Suprapubic skin (tissue), 4 donors: ENCODE results near the gene SETBP1. TPM values are rescaled to one million over a fixed set of nuclear protein-coding genes. Genes with fewer than 3 reads are reported as not detected.
A peak's percentile ranks its signal among the peaks of the same experiment; 100 is the strongest.
"Not testable (repeated sequence)": the region's sequence is repeated elsewhere in the genome, so short reads cannot be mapped to it uniquely, and the experiment has no call there.

Source experiments
- DNase-seq, 2 donors: peaks; one replicate each; pipeline ENCODE4 v3.0.0-alpha.2; 2019; ENCODE audit warnings: low spot score in 2 of 2
- H3K27ac ChIP-seq: fragments of 200-600 bp; sonication (generic); one replicate; pipeline ENCODE4 v1.5.1; 2019
- H3K27me3 ChIP-seq: fragments of 200-600 bp; sonication (generic); one replicate; pipeline ENCODE4 v1.5.1; 2019
- H3K36me3 ChIP-seq: fragments of 200-600 bp; sonication (generic); one replicate; pipeline ENCODE4 v1.5.1; 2019
- H3K4me1 ChIP-seq: fragments of 200-600 bp; sonication (generic); one replicate; pipeline ENCODE4 v1.5.1; 2019
- H3K4me3 ChIP-seq: fragments of 200-600 bp; sonication (generic); one replicate; pipeline ENCODE4 v1.5.1; 2019; ENCODE audit warnings: mild to moderate bottlenecking
- H3K9me3 ChIP-seq: fragments of 200-600 bp; sonication (generic); one replicate; pipeline ENCODE4 v1.5.1; 2019
- CTCF ChIP-seq, 2 donors: fragments of 200-600 bp in 1 of 2; fragments of 450-650 bp in 1 of 2; sonication (generic) in 1 of 2; IDR thresholded peaks; one replicate each; pipeline ENCODE4 v1.5.1; 2016 to 2019; ENCODE audit warnings: antibody characterized with exemption in 2 of 2, mild to moderate bottlenecking in 1 of 2, moderate library complexity in 1 of 2
- EP300 ChIP-seq: sonication (generic); formaldehyde crosslinking; IDR thresholded peaks from one replicate; pipeline ENCODE4 v1.6.1; 2017; ENCODE audit warnings: antibody characterized with exemption
- POLR2A ChIP-seq, 2 donors: fragments of 450-650 bp; IDR thresholded peaks; one replicate each; pipeline ENCODE4 v1.6.1; 2017; ENCODE audit warnings: antibody characterized with exemption in 2 of 2, mild to moderate bottlenecking in 2 of 2, moderate library complexity in 2 of 2
- POLR2AphosphoS5 ChIP-seq, 3 donors: sonication (generic); formaldehyde crosslinking; IDR thresholded peaks; one replicate each; pipeline ENCODE4 v1.6.1; 2017; ENCODE audit warnings: antibody characterized with exemption in 3 of 3
- WGBS: methylation state at CpG from one replicate; pipeline ENCODE4 v1.1.5; 2018; 5-methylcytosine and 5-hydroxymethylcytosine counted together
- total RNA-seq, 4 donors: library from RNA; depleted of rRNA; stranded (reverse); fragments of >200 nt; gene quantifications; one replicate each; pipeline ENCODE4 v1.1.0, GENCODE V29; 2016

The SETBP1 gene
- total RNA-seq, 4 donors from 2014 or later: 13.1 to 25.6 (median 17.2) TPM

GRCh38 chr18:44714376-44714775 is 33.7 kb downstream of the SETBP1 start:
- H3K27ac ChIP-seq: no peak overlapping the region
- peaks cover 11% of the 10 kb centered on the region for H3K4me1 ChIP-seq

GRCh38 chr18:44715245-44715644 is 34.6 kb downstream of the SETBP1 start:
- TF ChIP-seq POLR2AphosphoS5 (IDR thresholded peaks at IDR 0.05) (peak in 1 of 3 donors; percentile 28), POLR2A (IDR thresholded peaks at IDR 0.05) (no peak)
- Histone ChIP-seq H3K27ac (no peak overlapping the region), H3K36me3 (no peaks in the 10 kb centered on the region), H3K4me3 (no peak overlapping the region), H3K27me3 (no peaks in the 10 kb centered on the region), H3K4me1 (peaks cover 11% of the 10 kb centered on the region), H3K9me3 (no peaks in the 10 kb centered on the region)
- 55% methylated on average over 7 of the region's 7 CpGs for WGBS
- peak in 1 of 2 donors; percentile 78 for DNase-seq

More at GRCh38 chr18:44714376-44714775, 33.7 kb downstream of the SETBP1 start:
- H3K4me3 ChIP-seq: no peak overlapping the region
- TF ChIP-seq POLR2A (IDR thresholded peaks at IDR 0.05) (no peak), POLR2AphosphoS5 (IDR thresholded peaks at IDR 0.05) (no peak), EP300 (no peak), CTCF (IDR thresholded peaks at IDR 0.05) (no peak)
- no peaks in the 10 kb centered on the region for H3K36me3 ChIP-seq
- H3K9me3 ChIP-seq: no peaks in the 10 kb centered on the region
- DNase-seq: no peak
- WGBS: 100% methylated on average over 9 of the region's 9 CpGs
- H3K27me3 ChIP-seq: no peaks in the 10 kb centered on the region

GRCh38 chr18:44715842-44716241 is 35.2 kb downstream of the SETBP1 start:
- Histone ChIP-seq H3K9me3 (no peaks in the 10 kb centered on the region), H3K4me3 (no peak overlapping the region), H3K27me3 (no peaks in the 10 kb centered on the region), H3K27ac (peak overlapping the region; percentile 66), H3K36me3 (no peaks in the 10 kb centered on the region), H3K4me1 (peaks cover 11% of the 10 kb centered on the region)
- no peak for DNase-seq
- 76% methylated on average over 6 of the region's 6 CpGs for WGBS
- TF ChIP-seq POLR2A (IDR thresholded peaks at IDR 0.05) (no peak), POLR2AphosphoS5 (IDR thresholded peaks at IDR 0.05) (no peak), EP300 (no peak), CTCF (IDR thresholded peaks at IDR 0.05) (no peak)

- Histone ChIP-seq H3K27ac (no peak overlapping the region), H3K4me1 (peaks cover 11% of the 10 kb centered on the region), H3K36me3 (no peaks in the 10 kb centered on the region), H3K4me3 (no peak overlapping the region), H3K27me3 (no peaks in the 10 kb centered on the region), H3K9me3 (no peaks in the 10 kb centered on the region)
- no peak for TF ChIP-seq CTCF (IDR thresholded peaks at IDR 0.05)
- no peak for TF ChIP-seq EP300
- no peak for TF ChIP-seq POLR2AphosphoS5 (IDR thresholded peaks at IDR 0.05)
- TF ChIP-seq POLR2A (IDR thresholded peaks at IDR 0.05): no peak
- no peak for DNase-seq
- WGBS: 68% methylated on average over 5 of the region's 5 CpGs
These were observed 36.0 kb downstream of the SETBP1 start for GRCh38 chr18:44716697-44717163.

GRCh38 chr18:44719519-44720060 is 38.9 kb downstream of the SETBP1 start:
- peaks cover 17% of the 10 kb centered on the region for H3K4me1 ChIP-seq

GRCh38 chr18:44721748-44722147 is 41.1 kb downstream of the SETBP1 start:
- H3K9me3 ChIP-seq, DNase-seq, H3K27me3 ChIP-seq, H3K36me3 ChIP-seq, H3K27ac ChIP-seq, H3K4me3 ChIP-seq: not testable (repeated sequence)
- WGBS: 96% methylated on average over 3 of the region's 3 CpGs
- peaks cover 28% of the 10 kb centered on the region for H3K4me1 ChIP-seq

More at GRCh38 chr18:44719519-44720060, 38.9 kb downstream of the SETBP1 start:
- H3K9me3 ChIP-seq: no peaks in the 10 kb centered on the region
- 91% methylated on average over 3 of the region's 3 CpGs for WGBS
- no peak overlapping the region for H3K27ac ChIP-seq
- DNase-seq: no peak
- no peak overlapping the region for H3K4me3 ChIP-seq
- no peaks in the 10 kb centered on the region for H3K27me3 ChIP-seq
- H3K36me3 ChIP-seq: no peaks in the 10 kb centered on the region
- TF ChIP-seq EP300: no peak
- TF ChIP-seq POLR2AphosphoS5 (IDR thresholded peaks at IDR 0.05): no peak
- TF ChIP-seq POLR2A (IDR thresholded peaks at IDR 0.05): no peak

- Histone ChIP-seq H3K36me3 (no peaks in the 10 kb centered on the region), H3K27ac (no peak overlapping the region), H3K27me3 (no peaks in the 10 kb centered on the region), H3K4me1 (peaks cover 35% of the 10 kb centered on the region), H3K4me3 (no peak overlapping the region), H3K9me3 (no peaks in the 10 kb centered on the region)
- no peak for DNase-seq
- 92% methylated on average over 6 of the region's 6 CpGs for WGBS
- TF ChIP-seq POLR2A (IDR thresholded peaks at IDR 0.05) (no peak), POLR2AphosphoS5 (IDR thresholded peaks at IDR 0.05) (no peak), EP300 (no peak), CTCF (IDR thresholded peaks at IDR 0.05) (no peak)
These were observed 42.7 kb downstream of the SETBP1 start for GRCh38 chr18:44723411-44723810.
